BJ (cell line): ENCODE data around the gene FRMPD1. TPM values are rescaled to one million over a fixed set of nuclear protein-coding genes. Genes with fewer than 3 reads are reported as not detected.

Experiments
- CTCF ChIA-PET: fragments of 350-600 bp; formaldehyde crosslinking; extraction: SDS; loops from one replicate; lab custom pipeline; 2021; ENCODE audit warnings: antibody characterized with exemption, inconsistent platforms; lab: Yijun Ruan, JAX
- POLR2A ChIA-PET: fragments of 300-600 bp; sonication (Branson Sonifier 250); formaldehyde crosslinking; extraction: SDS; loops from one replicate; lab custom pipeline; 2021; ENCODE audit warnings: antibody characterized with exemption; lab: Charles Lee
- DNase-seq: peaks from one replicate; pipeline ENCODE4 v3.0.0-alpha.2; 2011; ENCODE audit warnings: low read depth
- H3K27me3 ChIP-seq: 2 replicates; pipeline ENCODE4 v1.6.0; 2011; ENCODE audit warnings: low read length; ENCODE audit not compliant: control insufficient read depth, insufficient read depth
- H3K36me3 ChIP-seq: 2 replicates; pipeline ENCODE4 v1.5.1; 2011; ENCODE audit warnings: low read length; ENCODE audit not compliant: control insufficient read depth, insufficient read depth
- H3K4me3 ChIP-seq: 2 replicates; pipeline ENCODE4 v1.5.1; 2011; ENCODE audit warnings: low read depth, mild to moderate bottlenecking, control low read depth, low read length
- polyA plus RNA-seq: library from polyadenylated mRNA; depleted of rRNA; stranded (reverse); fragments of >200 nt; gene quantifications from 2 replicates; pipeline ENCODE4 v1.2.3, GENCODE V29; 2011
- TF ChIP-seq, protein P1 (sequence below): IDR thresholded peaks from 2 replicates; pipeline ENCODE4 v1.5.1; 2011; ENCODE audit warnings: low read depth, mild to moderate bottlenecking, control low read depth, inconsistent platforms, low read length, moderate library complexity; ENCODE audit not compliant: insufficient read depth

Gene FRMPD1
- polyA plus RNA-seq, 1 experiment, result not detected

DNA sequence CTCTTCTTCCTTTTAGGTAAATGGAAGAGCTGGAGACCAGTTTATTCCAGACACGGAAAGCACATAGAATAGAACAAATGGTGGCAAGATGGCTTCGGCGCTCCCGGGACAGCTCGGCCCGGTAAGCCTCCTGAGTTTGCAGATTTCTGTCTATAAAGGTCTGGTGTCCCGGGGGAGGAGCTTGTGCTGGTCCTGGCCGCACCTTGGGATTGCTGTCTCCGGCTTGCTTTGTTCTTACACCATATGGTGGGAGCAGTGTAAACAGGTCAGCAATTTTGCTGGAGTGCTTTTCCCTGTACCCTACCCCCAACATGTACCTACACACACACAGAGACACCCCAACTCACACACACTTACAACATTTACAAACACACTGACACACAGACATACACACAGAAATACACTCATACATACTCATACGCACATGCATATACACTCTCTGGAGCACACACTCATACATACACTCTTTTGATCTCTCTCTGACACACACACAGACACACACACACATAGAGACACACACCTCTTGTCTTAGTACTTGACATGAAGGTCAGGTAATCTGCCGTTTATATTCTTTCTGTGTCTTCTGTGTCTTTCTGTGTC lies 42.0 kb downstream of the FRMPD1 start:
- no peak for DNase-seq
- Histone ChIP-seq H3K27me3 (peaks cover 11% of the 10 kb centered on the region), H3K4me3 (no peak overlapping the region), H3K36me3 (no peaks in the 10 kb centered on the region)
- TF ChIP-seq, protein P1, sequence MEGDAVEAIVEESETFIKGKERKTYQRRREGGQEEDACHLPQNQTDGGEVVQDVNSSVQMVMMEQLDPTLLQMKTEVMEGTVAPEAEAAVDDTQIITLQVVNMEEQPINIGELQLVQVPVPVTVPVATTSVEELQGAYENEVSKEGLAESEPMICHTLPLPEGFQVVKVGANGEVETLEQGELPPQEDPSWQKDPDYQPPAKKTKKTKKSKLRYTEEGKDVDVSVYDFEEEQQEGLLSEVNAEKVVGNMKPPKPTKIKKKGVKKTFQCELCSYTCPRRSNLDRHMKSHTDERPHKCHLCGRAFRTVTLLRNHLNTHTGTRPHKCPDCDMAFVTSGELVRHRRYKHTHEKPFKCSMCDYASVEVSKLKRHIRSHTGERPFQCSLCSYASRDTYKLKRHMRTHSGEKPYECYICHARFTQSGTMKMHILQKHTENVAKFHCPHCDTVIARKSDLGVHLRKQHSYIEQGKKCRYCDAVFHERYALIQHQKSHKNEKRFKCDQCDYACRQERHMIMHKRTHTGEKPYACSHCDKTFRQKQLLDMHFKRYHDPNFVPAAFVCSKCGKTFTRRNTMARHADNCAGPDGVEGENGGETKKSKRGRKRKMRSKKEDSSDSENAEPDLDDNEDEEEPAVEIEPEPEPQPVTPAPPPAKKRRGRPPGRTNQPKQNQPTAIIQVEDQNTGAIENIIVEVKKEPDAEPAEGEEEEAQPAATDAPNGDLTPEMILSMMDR, result no peak
- POLR2A ChIA-PET, result no interaction called here
- CTCF ChIA-PET, result interaction anchor here (0.9 to 1.2 kb wide), 2 partner anchors 9 to 19 kb away, joined by 3 read pairs; no protein-coding TSS in a partner anchor

DNA sequence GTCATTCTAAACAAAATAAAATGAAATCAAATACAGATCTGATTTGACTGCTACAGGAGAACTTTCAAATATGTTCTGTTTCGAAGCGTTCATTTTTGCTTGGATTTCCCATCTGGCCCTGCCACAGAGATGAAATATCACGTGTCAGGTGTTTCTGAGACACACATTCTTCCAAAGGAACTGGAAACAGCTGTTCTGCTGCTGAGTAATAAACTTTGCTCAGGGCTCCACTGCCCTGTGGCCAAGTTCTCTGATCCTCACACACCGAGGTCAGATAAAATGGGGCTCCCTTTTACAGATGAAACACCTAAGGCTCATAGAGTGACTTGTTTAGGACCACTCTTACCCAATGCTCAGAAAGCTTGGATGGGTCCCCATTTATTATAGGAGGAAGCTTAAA lies 42.5 kb downstream of the FRMPD1 start:
- POLR2A ChIA-PET, result no interaction called here
- CTCF ChIA-PET, result interaction anchor here (0.9 to 1.2 kb wide), 2 partner anchors 8 to 19 kb away, joined by 3 read pairs; no protein-coding TSS in a partner anchor
- TF ChIP-seq, protein P1, result no peak
- peaks cover 11% of the 10 kb centered on the region for H3K27me3 ChIP-seq
- no peak for DNase-seq
- no peaks in the 10 kb centered on the region for H3K36me3 ChIP-seq
- H3K4me3 ChIP-seq, result no peak overlapping the region

DNA sequence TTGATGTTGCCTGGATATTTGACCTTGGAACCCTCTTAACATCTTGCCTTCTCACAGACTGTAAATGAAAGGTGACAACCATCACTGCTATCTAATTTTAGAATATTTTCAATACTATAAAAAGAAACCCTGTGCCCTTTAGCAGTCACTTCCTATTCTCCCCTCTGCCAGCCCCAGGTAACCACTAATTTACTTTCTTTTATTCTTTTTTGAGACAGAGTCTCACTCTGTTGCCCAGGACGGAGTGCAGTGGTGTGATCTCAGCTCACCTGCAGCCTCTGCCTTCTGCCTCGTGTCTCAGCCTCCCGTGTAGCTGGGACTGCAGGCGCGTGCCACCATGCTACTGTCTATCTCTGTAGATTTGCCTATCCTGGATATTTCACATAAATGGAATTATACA lies 43.6 kb downstream of the FRMPD1 start:
- Histone ChIP-seq H3K36me3 (no peaks in the 10 kb centered on the region), H3K4me3 (no peak overlapping the region), H3K27me3 (peaks cover 11% of the 10 kb centered on the region)
- CTCF ChIA-PET, result no interaction called here
- POLR2A ChIA-PET, result no interaction called here
- TF ChIP-seq, protein P1, result no peak
- no peak for DNase-seq

DNA sequence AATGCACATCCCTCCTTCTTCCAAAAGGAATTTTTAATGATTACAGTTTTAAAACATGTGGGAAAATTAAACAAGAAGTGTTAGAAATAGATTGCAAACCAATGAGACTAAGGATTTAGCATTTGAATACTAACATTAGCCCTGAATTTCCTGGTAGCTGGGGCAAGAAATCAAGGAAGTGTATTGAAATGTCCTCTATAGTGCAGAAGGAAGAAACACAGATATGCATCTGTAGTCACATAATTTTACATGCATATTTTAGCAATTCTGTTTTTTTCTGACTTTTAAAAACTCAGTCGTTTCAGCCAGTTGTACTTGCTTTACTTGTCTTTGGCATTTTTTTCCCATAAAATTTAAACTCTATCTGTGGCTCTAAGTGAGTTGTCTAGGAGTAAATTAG lies 45.8 kb downstream of the FRMPD1 start:
- POLR2A ChIA-PET, result no interaction called here
- no peak for DNase-seq
- H3K36me3 ChIP-seq, result no peaks in the 10 kb centered on the region
- no peak overlapping the region for H3K4me3 ChIP-seq
- peaks cover 11% of the 10 kb centered on the region for H3K27me3 ChIP-seq
- CTCF ChIA-PET, result interaction anchor here (0.7 kb wide), 1 partner anchor 16 kb away, joined by 3 read pairs; no protein-coding TSS in a partner anchor
- TF ChIP-seq, protein P1, result no peak

DNA sequence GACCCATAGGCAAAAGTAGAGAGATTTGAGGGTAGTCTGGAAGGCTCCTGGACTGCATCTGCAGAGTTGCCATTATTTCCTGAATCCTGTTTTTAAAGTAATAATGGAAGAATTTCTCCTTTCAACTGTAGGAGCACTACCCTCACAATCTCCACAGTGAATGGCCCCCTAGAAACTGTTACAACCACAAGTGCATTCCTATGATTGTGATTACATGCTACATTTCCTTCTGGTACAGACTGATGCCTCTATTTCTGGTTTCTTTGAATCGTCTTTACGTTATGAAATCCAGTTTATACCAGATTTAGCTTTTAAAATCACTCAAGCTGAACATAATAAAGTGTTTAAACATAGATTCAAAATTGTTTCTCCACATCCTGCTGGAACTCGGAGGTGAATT lies 49.4 kb downstream of the FRMPD1 start:
- POLR2A ChIA-PET, result no interaction called here

More for the DNA sequence above, 49.4 kb downstream of the FRMPD1 start:
- CTCF ChIA-PET, result no interaction called here
- DNase-seq, result no peak
- peaks cover 2% of the 10 kb centered on the region for H3K27me3 ChIP-seq
- TF ChIP-seq, protein P1, result no peak
- no peaks in the 10 kb centered on the region for H3K36me3 ChIP-seq
- H3K4me3 ChIP-seq, result no peak overlapping the region
